A673 (cell line): ENCODE measurements around the gene PEX16. TPM values are rescaled to one million over a fixed set of nuclear protein-coding genes. Genes with fewer than 3 reads are reported as not detected.

Experiments
- BruUV-seq: library from RNA; stranded (reverse); fragments of 400-500 nt; replicated peaks from 2 replicates; lab custom pipeline; 2021; lab: Mats Ljungman, UMichigan
- CTCF ChIA-PET: fragments of 300-600 bp; sonication (Branson Sonifier 250); formaldehyde crosslinking; loops from one replicate; lab custom pipeline; 2022; ENCODE audit warnings: antibody characterized with exemption; lab: Charles Lee
- POLR2A ChIA-PET: fragments of 300-600 bp; sonication (Branson Sonifier 250); formaldehyde crosslinking; loops from one replicate; lab custom pipeline; 2022; ENCODE audit warnings: antibody characterized with exemption; ENCODE audit not compliant: low non-redundant PET; lab: Charles Lee
- DNase-seq: peaks from one replicate; pipeline ENCODE4 v3.0.0-alpha.2; 2015; ENCODE audit warnings: low spot score
- H3K27ac ChIP-seq: fragments of 200-600 bp; sonication (generic); 2 replicates; pipeline ENCODE4 v1.5.1; 2016; ENCODE audit warnings: mixed run types, low read depth, mild to moderate bottlenecking, mixed read lengths, antibody characterized with exemption, low read length; ENCODE audit not compliant: poor library complexity, severe bottlenecking
- H3K27me3 ChIP-seq: fragments of 200-600 bp; sonication (generic); replicated peaks from 2 replicates; pipeline ENCODE4 v1.6.1; 2017; ENCODE audit warnings: mixed run types, low read depth, mild to moderate bottlenecking, mixed read lengths, antibody characterized with exemption, low read length; ENCODE audit not compliant: insufficient read depth, poor library complexity
- H3K36me3 ChIP-seq: fragments of 200-600 bp; sonication (generic); 2 replicates; pipeline ENCODE4 v1.6.1; 2016; ENCODE audit warnings: mixed run types, mild to moderate bottlenecking, mixed read lengths, antibody characterized with exemption, low read length; ENCODE audit not compliant: insufficient read depth, poor library complexity, severe bottlenecking
- H3K4me1 ChIP-seq: fragments of 200-600 bp; sonication (generic); 2 replicates; pipeline ENCODE4 v1.6.1; 2017; ENCODE audit warnings: mixed run types, mild to moderate bottlenecking, mixed read lengths, antibody characterized with exemption, low read length; ENCODE audit not compliant: insufficient read depth, poor library complexity, severe bottlenecking
- H3K4me3 ChIP-seq: fragments of 200-600 bp; sonication (generic); 2 replicates; pipeline ENCODE4 v1.5.1; 2016; ENCODE audit warnings: low read depth, mixed run types, mild to moderate bottlenecking, mixed read lengths, low read length; ENCODE audit not compliant: poor library complexity, severe bottlenecking
- H3K9me3 ChIP-seq: fragments of 200-600 bp; sonication (generic); 2 replicates; pipeline ENCODE4 v1.6.1; 2016; ENCODE audit warnings: mixed run types, low read depth, mild to moderate bottlenecking, mixed read lengths, antibody characterized with exemption, low read length; ENCODE audit not compliant: poor library complexity, severe bottlenecking
- CTCF ChIP-seq: fragments of 300-800, 200-600 bp; sonication (generic); conservative IDR thresholded peaks from 2 replicates; pipeline ENCODE4 v1.5.1; 2017; ENCODE audit warnings: low read depth, mild to moderate bottlenecking, antibody characterized with exemption, low read length, moderate library complexity, mixed read lengths
- EZH2 ChIP-seq: fragments of 200-600 bp; sonication (generic); IDR thresholded peaks from 2 replicates; pipeline ENCODE4 v1.6.1; 2017; ENCODE audit warnings: borderline replicate concordance, low read depth, mild to moderate bottlenecking, mixed read lengths, antibody characterized with exemption, low read length; ENCODE audit not compliant: poor library complexity, severe bottlenecking
- intact Hi-C: fragments of 100-400 bp; cut with micrococcal nuclease; formaldehyde crosslinking; loops from one replicate; pipeline ENCODE4 v1.10.0; 2022; ENCODE audit not compliant: unreplicated experiment
- total RNA-seq: library from RNA; stranded (reverse); gene quantifications from 2 replicates; pipeline ENCODE4 v1.2.3, GENCODE V29; 2021

Gene PEX16
- total RNA-seq, 1 experiment from 2014 or later, result 64.1 TPM

GRCh38 chr11:45872651-45873356 lies 44.9 kb downstream of the PEX16 start:
- Histone ChIP-seq H3K4me3 (no peak overlapping the region), H3K36me3 (peaks cover 52% of the 10 kb centered on the region), H3K9me3 (no peaks in the 10 kb centered on the region), H3K4me1 (peaks cover 21% of the 10 kb centered on the region), H3K27ac (peak overlapping the region; percentile 61), H3K27me3 (no peaks in the 10 kb centered on the region)
- intact Hi-C loops, result loop anchor here (1.0 to 10.0 kb wide), 4 partner anchors 44 to 362 kb away; partner anchors contain the start of gene PEX16
- peak; percentile 100 for DNase-seq
- peak; percentile 100 for TF ChIP-seq CTCF
- no peak for TF ChIP-seq EZH2
- BruUV-seq, result no TSS peak
- ChIA-PET POLR2A (interaction anchor here (0.8 kb wide), 1 partner anchor 10 kb away, joined by 4 read pairs; no protein-coding TSS in a partner anchor), CTCF (interaction anchor here (0.5 to 3.4 kb wide), 29 partner anchors 9 to 1209 kb away, joined by 3 to 39 read pairs (median 4); partner anchors contain the start of genes CRY2 and PEX16)

GRCh38 chr11:45871638-45872037 lies 46.0 kb downstream of the PEX16 start:
- H3K27me3 ChIP-seq, result no peaks in the 10 kb centered on the region
- no peak for TF ChIP-seq CTCF
- no peak for TF ChIP-seq EZH2
- H3K4me3 ChIP-seq, result no peak overlapping the region
- intact Hi-C loops, result loop anchor here (1.0 to 10.0 kb wide), 4 partner anchors 45 to 363 kb away; partner anchors contain the start of gene PEX16
- peaks cover 56% of the 10 kb centered on the region for H3K36me3 ChIP-seq
- H3K27ac ChIP-seq, result peak overlapping the region; percentile 61
- ChIA-PET POLR2A (no interaction called here), CTCF (interaction anchor here (0.6 to 3.4 kb wide), 7 partner anchors 8 to 396 kb away, joined by 3 to 39 read pairs (median 4); no protein-coding TSS in a partner anchor)
- H3K9me3 ChIP-seq, result no peaks in the 10 kb centered on the region
- DNase-seq, result no peak
- peaks cover 21% of the 10 kb centered on the region for H3K4me1 ChIP-seq
- no TSS peak for BruUV-seq

GRCh38 chr11:45870706-45871105 lies 47.0 kb downstream of the PEX16 start:
- TF ChIP-seq CTCF (no peak), EZH2 (no peak)
- CTCF ChIA-PET, result no interaction called here
- Histone ChIP-seq H3K27ac (no peak overlapping the region), H3K9me3 (no peaks in the 10 kb centered on the region), H3K36me3 (peaks cover 56% of the 10 kb centered on the region), H3K27me3 (no peaks in the 10 kb centered on the region), H3K4me1 (peaks cover 21% of the 10 kb centered on the region), H3K4me3 (no peak overlapping the region)
- intact Hi-C loops, result loop anchor here (5.0 to 10.0 kb wide), 2 partner anchors 132 to 364 kb away; no protein-coding TSS in a partner anchor
- POLR2A ChIA-PET, result interaction anchor here (0.7 kb wide), 1 partner anchor 13 kb away, joined by 3 read pairs; no protein-coding TSS in a partner anchor
- no TSS peak for BruUV-seq
- DNase-seq, result no peak
